ENCODE data around the gene UBE2QL1. TPM values are rescaled to one million over a fixed set of nuclear protein-coding genes. Genes with fewer than 3 reads are reported as not detected.

UBE2QL1 gene
- total RNA-seq, 6 donors from 2014 or later = 0.09 to 0.10 TPM; not detected in 4

GRCh38 chr5:6432206-6432605 is 16.5 kb upstream of the UBE2QL1 start:
- TF ChIP-seq CTCF (IDR thresholded peaks at IDR 0.05) (no peak), EP300 (IDR thresholded peaks at IDR 0.05) (no peak), POLR2AphosphoS5 (IDR thresholded peaks at IDR 0.05) (no peak), POLR2A (IDR thresholded peaks at IDR 0.05) (no peak)
- DNase-seq (no peak), ATAC-seq (ENCODE audit: low FRiP score in 2 of 2) (no peak)
- Histone ChIP-seq H3K9me3 (no peaks in the 10 kb centered on the region), H3K4me3 (no peak overlapping the region), H3K27me3 (no peaks in the 10 kb centered on the region), H3K4me1 (no peaks in the 10 kb centered on the region), H3K36me3 (no peaks in the 10 kb centered on the region), H3K27ac (no peak overlapping the region)
- WGBS, 2 donors = 56 to 64% methylated on average over 9 of the region's 9 CpGs

DNA sequence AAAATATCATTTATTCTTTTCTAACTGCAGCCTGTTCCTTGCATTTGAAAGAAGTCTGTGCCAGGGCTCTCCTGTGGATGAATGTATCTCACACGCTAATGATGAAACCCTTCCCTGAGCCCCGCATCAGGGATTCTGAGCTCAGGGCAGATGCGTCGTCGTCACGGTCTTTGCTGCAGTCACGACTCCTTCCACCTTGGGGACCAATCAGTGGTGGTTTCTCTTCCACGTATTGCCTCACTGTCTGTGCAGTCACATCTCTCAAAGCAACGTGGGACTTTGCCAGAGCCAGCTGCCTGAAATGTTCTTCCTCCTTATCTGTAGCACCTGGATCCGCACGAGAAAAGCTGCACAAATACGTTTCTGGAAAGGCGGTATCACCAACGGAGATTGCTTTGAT is 13.9 kb upstream of the UBE2QL1 start:
- no peaks in the 10 kb centered on the region for H3K9me3 ChIP-seq
- no peak for DNase-seq
- no peaks in the 10 kb centered on the region for H3K36me3 ChIP-seq
- no peak overlapping the region for H3K4me3 ChIP-seq
- TF ChIP-seq CTCF (IDR thresholded peaks at IDR 0.05) = no peak
- TF ChIP-seq POLR2A (IDR thresholded peaks at IDR 0.05) = no peak
- TF ChIP-seq POLR2AphosphoS5 (IDR thresholded peaks at IDR 0.05) = no peak
- no peak for TF ChIP-seq EP300 (IDR thresholded peaks at IDR 0.05)
- ATAC-seq (ENCODE audit: low FRiP score in 2 of 2) = no peak
- H3K27ac ChIP-seq = no peak overlapping the region
- H3K4me1 ChIP-seq = no peaks in the 10 kb centered on the region
- WGBS, 2 donors = 72 to 73% methylated on average over 14 of the region's 14 CpGs
- H3K27me3 ChIP-seq = no peaks in the 10 kb centered on the region

- no peak for TF ChIP-seq CTCF (IDR thresholded peaks at IDR 0.05)
- no peak for TF ChIP-seq POLR2AphosphoS5 (IDR thresholded peaks at IDR 0.05)
- no peak for TF ChIP-seq EP300 (IDR thresholded peaks at IDR 0.05)
- TF ChIP-seq POLR2A (IDR thresholded peaks at IDR 0.05) = no peak
- Histone ChIP-seq H3K27me3 (no peaks in the 10 kb centered on the region), H3K4me1 (no peaks in the 10 kb centered on the region), H3K27ac (no peak overlapping the region), H3K36me3 (no peaks in the 10 kb centered on the region), H3K4me3 (no peak overlapping the region), H3K9me3 (peaks cover 0 to 4% (median 3%) of the 10 kb centered on the region in 4 donors)
- ATAC-seq (ENCODE audit: low FRiP score in 2 of 2) = no peak
- no peak for DNase-seq
- WGBS, 2 donors = 26 to 30% methylated on average over 8 of the region's 8 CpGs
These were observed 13.3 kb upstream of the UBE2QL1 start for GRCh38 chr5:6435356-6435755.

DNA sequence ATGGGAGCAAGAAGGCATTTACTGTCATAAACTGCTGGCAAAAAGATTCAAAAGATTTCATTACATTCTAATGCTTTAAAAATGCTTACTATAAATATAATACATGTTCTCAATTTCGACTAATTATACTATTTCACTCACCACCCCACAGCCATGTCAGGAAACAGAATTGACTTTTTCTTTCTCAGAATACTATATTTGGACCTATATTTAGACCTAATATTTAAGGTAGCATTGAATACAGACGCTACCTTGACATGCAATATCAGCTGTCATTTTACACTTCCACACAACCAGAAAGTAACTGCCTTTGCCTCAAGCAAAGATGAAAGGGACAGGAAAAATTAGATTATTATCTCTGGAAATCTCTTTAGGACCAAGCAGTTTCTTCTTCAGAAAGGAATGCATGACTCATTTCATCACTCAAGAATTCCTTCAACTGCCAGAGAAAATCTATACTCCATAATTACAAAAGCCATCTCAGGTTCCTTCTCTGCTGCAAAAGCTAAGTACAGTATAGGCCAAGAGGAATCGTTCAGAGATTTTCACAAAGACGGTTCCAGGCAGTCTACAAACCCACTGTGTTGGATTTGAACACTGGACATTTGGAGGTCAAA is 11.8 kb upstream of the UBE2QL1 start:
- DNase-seq = no peak
- WGBS, 2 donors = 74 to 78% methylated on average over 4 of the region's 4 CpGs
- no peak overlapping the region for H3K27ac ChIP-seq
- H3K27me3 ChIP-seq = no peaks in the 10 kb centered on the region
- TF ChIP-seq CTCF (IDR thresholded peaks at IDR 0.05) (no peak), EP300 (IDR thresholded peaks at IDR 0.05) (no peak), POLR2AphosphoS5 (IDR thresholded peaks at IDR 0.05) (no peak), POLR2A (IDR thresholded peaks at IDR 0.05) (no peak)
- ATAC-seq (ENCODE audit: low FRiP score in 2 of 2) = no peak
- peaks cover 0 to 7% (median 5%) of the 10 kb centered on the region in 4 donors for H3K9me3 ChIP-seq
- H3K4me3 ChIP-seq = no peak overlapping the region
- no peaks in the 10 kb centered on the region for H3K4me1 ChIP-seq
- no peaks in the 10 kb centered on the region for H3K36me3 ChIP-seq
